Non-pigmented ciliary epithelial cell (primary cell): Measurements from ENCODE around the gene B4GALNT1.
"Not testable (repeated sequence)": the region's sequence is repeated elsewhere in the genome, so short reads cannot be mapped to it uniquely, and the experiment has no call there.

Experiments used
- DNase-seq: peaks from one replicate; pipeline ENCODE4 v3.0.0-alpha.2; 2010; ENCODE audit warnings: low read depth

Gene B4GALNT1

DNA sequence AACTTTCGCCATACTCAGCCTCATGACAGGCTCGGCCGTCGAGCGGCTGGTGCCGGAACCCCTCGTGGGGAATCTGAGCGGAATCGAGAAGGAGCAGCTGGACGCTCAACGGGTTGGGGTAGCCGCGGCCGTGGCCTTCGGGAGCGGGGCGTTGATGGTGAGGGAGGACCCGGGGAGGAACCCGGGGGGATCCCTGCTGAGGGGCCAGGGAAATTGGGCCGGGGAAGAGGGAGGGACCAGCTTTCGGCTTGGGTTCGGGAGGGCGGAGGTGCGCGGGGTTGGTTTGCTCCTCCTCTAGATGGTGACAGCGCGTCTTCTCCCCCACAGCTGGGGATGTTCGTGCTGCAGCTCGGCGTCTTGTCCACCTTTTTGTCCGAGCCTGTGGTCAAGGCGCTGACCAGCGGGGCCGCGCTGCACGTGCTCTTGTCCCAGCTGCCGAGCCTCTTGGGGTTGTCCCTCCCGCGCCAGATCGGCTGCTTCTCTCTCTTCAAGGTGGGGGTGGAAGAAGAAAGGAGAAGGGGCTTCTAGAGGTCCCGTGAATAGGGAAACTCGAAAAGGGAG is 12.0 kb downstream of the B4GALNT1 start:
- DNase-seq = no peak

GRCh38 chr12:57620245-57620935 is 12.6 kb downstream of the B4GALNT1 start:
- no peak for DNase-seq

- DNase-seq = no peak
Measured at GRCh38 chr12:57619434-57620244, 13.4 kb downstream of the B4GALNT1 start.

- DNase-seq = no peak
Measured at GRCh38 chr12:57618966-57619433, 14.0 kb downstream of the B4GALNT1 start.

DNA sequence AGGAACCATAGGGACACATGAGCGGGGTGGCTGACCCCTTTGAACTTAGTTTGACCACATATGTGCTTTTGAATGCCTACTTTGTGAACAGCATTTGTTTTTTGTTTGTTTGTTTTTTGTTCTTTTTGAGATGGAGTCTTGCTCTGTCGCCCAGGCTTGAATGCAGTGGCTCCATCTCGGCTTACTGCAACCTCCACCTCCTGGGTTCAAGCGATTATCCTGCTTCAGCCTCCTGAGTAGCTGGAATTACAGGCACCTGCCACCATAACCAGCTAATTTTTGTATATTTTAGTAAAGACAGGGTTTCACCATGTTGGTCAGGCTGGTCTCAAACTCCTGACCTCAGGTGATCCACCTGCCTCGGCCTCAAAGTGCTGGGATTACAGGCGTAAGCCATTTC is 14.6 kb downstream of the B4GALNT1 start:
- not testable (repeated sequence) for DNase-seq

DNA sequence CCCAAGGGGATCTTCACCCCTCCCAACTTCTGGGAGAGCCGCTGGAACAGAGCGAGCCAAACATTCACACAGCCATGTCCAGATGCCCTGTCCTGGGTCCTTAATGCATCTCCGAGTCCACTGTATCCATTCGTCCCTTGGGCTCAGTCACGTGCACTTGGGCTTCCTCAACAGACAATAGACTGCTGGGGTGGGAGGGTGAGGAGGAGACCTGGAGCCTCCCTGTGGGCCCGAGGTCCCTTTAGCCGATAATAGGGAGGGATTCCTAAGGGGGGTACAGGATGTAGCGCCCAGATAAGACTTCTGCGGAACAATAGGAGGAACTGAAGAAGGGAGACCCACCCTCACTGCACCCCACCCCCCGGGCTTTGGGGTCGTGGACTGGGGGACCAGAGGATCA is 15.1 kb downstream of the B4GALNT1 start:
- no peak for DNase-seq

DNA sequence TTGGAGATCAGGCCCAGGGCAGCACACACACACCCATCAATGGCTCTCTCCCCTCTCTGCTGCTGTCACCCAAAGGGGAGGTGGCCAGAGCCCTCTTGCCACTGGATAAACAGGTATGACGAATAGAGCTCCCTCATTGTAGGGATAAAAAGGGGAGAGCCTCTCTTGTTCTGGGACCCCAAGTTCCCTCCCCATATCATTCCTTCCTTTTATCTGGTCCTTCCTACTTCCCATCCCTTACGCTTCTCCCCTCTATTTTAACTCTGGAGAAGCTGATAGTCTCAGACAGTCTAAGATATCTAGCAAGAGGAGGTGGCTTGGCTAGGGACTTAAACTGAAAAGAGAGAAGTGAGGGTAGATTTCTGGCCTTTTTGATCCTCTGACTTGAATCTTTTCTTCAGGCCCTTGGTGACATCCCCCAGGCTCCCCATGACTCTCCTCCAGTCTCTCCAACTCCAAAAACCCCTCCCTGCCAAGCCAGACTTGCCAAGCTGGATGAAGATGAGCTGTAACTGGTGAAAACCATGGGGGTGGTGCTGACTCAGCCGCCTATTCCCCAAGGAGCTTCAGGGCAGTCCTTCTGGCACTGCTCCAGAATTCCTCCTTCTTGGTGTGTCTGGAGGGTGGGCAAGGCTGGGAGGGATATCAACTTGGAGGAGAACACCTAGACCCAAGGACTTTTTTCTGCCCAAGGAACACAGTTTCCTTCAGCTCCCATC is 16.5 kb downstream of the B4GALNT1 start:
- no peak for DNase-seq

GRCh38 chr12:57615637-57616036 is 17.4 kb downstream of the B4GALNT1 start:
- no peak for DNase-seq

DNA sequence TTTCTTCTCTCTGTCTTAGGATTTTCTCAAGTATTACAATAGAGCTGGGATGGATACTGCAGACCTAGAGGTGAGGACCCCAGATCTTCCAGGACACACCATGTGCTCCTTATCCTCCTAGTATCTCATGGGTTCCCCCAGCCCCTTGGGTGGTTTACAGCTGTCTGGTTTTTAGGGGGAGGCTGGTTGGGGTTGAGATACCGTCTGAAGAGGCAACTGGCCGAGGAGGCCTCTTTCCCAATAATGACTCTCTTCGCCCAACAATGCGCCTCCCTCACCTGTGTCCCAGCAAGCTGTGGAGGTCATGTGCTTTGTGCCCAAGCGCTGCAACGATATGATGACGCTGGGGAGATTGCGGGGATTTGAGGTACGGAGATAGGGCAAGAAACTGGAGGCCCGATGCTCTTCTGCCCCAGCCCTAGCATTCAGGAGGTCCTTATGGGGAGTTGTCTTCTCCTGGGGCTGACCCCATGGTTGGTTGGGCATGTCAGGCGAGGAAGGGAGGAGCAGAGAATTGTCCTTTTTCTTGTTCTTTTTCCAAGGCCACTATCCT is 18.0 kb downstream of the B4GALNT1 start:
- DNase-seq = no peak

DNA sequence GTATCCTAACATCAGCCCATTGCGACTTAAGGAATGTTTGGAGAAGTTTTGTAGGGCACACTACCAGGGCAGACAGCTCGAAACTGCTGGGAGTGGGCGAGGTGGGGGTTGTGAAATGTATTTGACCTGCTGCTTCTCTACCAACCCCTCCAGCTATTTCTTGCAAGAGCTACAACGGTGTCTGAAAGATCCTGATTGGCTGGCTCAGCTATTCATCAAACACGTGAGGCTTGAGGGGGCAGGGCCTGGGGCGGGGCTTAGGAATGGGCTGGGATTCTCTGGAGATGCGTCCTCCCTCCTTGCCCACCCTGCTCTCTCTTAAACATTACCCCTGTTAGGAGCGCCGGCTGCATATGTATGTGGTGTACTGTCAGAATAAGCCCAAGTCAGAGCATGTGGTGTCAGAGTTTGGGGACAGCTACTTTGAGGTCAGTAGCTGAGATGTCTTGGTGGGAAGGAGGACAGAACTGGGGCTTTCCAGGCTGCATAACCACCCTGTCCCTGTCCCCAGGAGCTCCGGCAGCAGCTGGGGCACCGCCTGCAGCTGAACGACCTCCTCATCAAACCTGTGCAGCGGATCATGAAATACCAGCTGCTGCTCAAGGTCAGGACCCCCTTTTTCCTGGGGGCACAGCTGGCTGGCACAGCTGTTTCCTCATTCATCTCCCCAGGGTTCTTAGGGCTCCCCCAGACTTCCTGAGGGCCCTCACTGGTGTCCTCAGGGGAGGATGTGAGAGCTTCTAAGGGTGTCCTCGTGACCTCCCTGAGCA is 18.6 kb downstream of the B4GALNT1 start:
- DNase-seq = no peak

DNA sequence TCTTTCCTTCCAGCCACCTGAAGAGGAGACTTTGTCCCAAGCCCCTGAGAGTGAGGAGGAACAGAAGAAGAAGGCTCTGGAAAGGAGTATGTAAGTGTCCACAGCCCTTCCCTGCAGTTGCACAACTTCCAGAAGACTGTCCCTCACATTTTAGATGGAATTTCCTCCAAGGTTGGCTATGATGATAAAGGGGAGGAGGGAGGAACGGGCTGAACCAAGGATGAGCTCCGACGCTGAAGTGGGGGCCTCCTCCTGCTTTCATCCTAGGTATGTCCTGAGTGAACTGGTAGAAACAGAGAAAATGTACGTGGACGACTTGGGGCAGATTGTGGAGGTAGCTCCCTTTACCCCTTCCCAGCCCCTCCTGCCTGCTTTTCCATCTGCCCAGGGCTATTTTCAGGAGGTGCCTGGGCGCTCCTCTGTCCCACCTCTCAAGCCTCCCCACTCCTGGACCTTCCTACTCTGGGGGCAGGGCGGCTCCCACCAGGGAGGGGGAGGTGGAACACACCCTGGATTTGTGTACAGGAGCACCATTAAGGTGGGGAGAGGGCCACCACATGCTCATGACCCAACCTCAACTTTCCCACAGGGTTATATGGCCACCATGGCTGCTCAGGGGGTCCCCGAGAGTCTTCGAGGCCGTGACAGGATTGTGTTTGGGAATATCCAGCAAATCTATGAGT is 19.4 kb downstream of the B4GALNT1 start:
- no peak for DNase-seq

- DNase-seq = no peak
Measured at GRCh38 chr12:57612711-57613426, 20.1 kb downstream of the B4GALNT1 start.

GRCh38 chr12:57611827-57612710 is 20.9 kb downstream of the B4GALNT1 start:
- DNase-seq = no peak

- no peak for DNase-seq
Measured at GRCh38 chr12:57611108-57611826, 21.7 kb downstream of the B4GALNT1 start, which contains the start of gene ARHGEF25. Gene ARHGEF25, plus strand, starts transcription at chr12:57611435. Its CDS starts 460 bp downstream, at chr12:57611895.

- DNase-seq = no peak
Measured at GRCh38 chr12:57610554-57611107, 22.4 kb downstream of the B4GALNT1 start.

DNA sequence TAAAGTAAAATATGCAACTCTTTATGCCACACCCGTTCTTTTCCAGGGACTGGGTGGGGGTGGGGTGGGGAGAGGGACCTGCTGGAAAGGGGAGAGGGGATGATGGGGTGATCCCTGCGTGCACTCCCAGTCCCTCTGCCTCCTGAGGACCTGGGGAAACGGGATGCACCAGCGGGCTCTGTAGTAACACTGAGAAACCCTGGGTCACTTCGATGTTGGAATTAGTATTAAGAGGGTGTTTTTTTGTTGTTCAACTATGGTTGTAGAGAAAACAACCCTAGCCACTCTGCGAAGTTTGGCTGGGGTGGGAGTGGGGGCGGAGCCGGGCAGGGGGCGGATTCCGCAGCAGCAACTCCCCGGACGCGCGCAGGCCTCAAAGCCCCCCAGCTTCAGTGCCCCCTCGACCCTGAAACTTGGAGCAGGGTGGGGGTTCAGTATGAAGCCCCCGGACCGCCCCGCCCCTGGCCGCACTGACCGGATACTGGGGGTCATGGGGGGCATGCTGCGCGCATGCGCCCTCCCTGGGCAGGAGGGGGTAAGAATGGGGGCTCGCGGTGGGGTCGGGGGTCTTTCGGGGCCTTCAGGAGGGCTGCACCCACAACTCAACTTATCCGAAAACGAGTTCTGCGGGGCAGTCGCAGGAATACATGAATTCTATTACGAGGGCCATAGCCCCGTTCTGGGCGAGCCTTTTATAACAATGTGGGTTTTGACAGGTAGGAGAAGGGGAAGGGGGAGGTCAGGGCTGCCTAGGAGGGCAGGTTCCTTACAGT is 23.0 kb downstream of the B4GALNT1 start:
- no peak for DNase-seq
